PC-3 (cell line): Measurements from ENCODE around the gene TMF1.

Source experiments
- EZH2 ChIP-seq: fragments of 300-600 bp; sonication (generic); IDR thresholded peaks from one replicate; pipeline ENCODE4 v1.6.1; 2017; ENCODE audit warnings: antibody characterized with exemption, mild to moderate bottlenecking, low read length; ENCODE audit not compliant: unreplicated experiment
- EZH2phosphoT487 ChIP-seq: fragments of 300-600 bp; sonication (generic); IDR thresholded peaks from 2 replicates; pipeline ENCODE4 v1.6.1; 2018; ENCODE audit warnings: mild to moderate bottlenecking, antibody characterized with exemption, low read length, borderline replicate concordance
- TF ChIP-seq, protein P1 (sequence below): fragments of 300-600 bp; sonication (generic); conservative IDR thresholded peaks from 2 replicates; pipeline ENCODE4 v1.5.1; 2017; ENCODE audit warnings: antibody characterized with exemption, low read depth, mild to moderate bottlenecking, low read length

DNA sequence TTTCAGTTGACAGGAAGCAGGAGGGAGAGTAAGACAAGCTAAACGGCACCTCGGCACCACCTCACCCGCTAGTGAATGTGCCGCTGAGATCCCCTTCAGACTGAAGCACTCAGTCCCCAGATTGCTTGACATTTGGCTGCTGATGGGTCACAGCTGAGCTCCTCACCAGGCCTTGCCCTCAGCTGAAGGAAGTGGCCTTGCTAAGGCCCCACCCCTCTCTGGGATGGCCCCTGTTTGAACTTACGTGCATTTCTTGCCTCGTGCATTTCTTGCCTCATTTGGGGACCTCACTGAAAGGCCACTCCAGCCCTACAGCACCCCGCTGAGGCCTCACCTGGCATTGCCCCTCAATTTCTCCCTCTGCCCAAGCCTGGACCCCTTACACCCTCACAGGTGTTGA lies 78.5 kb downstream of the TMF1 start:
- TF ChIP-seq, protein P1, sequence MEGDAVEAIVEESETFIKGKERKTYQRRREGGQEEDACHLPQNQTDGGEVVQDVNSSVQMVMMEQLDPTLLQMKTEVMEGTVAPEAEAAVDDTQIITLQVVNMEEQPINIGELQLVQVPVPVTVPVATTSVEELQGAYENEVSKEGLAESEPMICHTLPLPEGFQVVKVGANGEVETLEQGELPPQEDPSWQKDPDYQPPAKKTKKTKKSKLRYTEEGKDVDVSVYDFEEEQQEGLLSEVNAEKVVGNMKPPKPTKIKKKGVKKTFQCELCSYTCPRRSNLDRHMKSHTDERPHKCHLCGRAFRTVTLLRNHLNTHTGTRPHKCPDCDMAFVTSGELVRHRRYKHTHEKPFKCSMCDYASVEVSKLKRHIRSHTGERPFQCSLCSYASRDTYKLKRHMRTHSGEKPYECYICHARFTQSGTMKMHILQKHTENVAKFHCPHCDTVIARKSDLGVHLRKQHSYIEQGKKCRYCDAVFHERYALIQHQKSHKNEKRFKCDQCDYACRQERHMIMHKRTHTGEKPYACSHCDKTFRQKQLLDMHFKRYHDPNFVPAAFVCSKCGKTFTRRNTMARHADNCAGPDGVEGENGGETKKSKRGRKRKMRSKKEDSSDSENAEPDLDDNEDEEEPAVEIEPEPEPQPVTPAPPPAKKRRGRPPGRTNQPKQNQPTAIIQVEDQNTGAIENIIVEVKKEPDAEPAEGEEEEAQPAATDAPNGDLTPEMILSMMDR: no peak
- TF ChIP-seq EZH2 (no peak), EZH2phosphoT487 (no peak)
